Measurements from ENCODE around the gene AGAP1.
A peak's percentile ranks its signal among the peaks of the same experiment; 100 is the strongest.

AGAP1 gene

GRCh38 chr2:235728800-235729556 lies 235.1 kb downstream of the AGAP1 start:
- Histone ChIP-seq H3K4me3 (no peak overlapping the region), H3K27ac (no peak overlapping the region)
- DNase-seq (ENCODE audit: low spot score): no peak
- no peak for TF ChIP-seq CTCF (IDR thresholded peaks at IDR 0.05)

- DNase-seq (ENCODE audit: low spot score): no peak
- Histone ChIP-seq H3K4me3 (no peak overlapping the region), H3K27ac (no peak overlapping the region)
- no peak for TF ChIP-seq CTCF (IDR thresholded peaks at IDR 0.05)
Measured at GRCh38 chr2:235729557-235729947, 235.7 kb downstream of the AGAP1 start.

GRCh38 chr2:235730115-235730514 lies 236.3 kb downstream of the AGAP1 start:
- no peak overlapping the region for H3K4me3 ChIP-seq
- no peak overlapping the region for H3K27ac ChIP-seq
- TF ChIP-seq CTCF (IDR thresholded peaks at IDR 0.05): no peak
- DNase-seq (ENCODE audit: low spot score): no peak

GRCh38 chr2:235733761-235734160 lies 239.9 kb downstream of the AGAP1 start:
- no peak for TF ChIP-seq CTCF (IDR thresholded peaks at IDR 0.05)
- DNase-seq (ENCODE audit: low spot score): no peak
- H3K27ac ChIP-seq: no peak overlapping the region
- H3K4me3 ChIP-seq: no peak overlapping the region

GRCh38 chr2:235734168-235734567 lies 240.3 kb downstream of the AGAP1 start:
- Histone ChIP-seq H3K27ac (no peak overlapping the region), H3K4me3 (no peak overlapping the region)
- DNase-seq (ENCODE audit: low spot score): no peak
- no peak for TF ChIP-seq CTCF (IDR thresholded peaks at IDR 0.05)

- Histone ChIP-seq H3K27ac (peak overlapping the region in 1 of 2 donors; percentile 22), H3K4me3 (no peak overlapping the region)
- TF ChIP-seq CTCF (IDR thresholded peaks at IDR 0.05): no peak
- no peak for DNase-seq (ENCODE audit: low spot score)
Measured at GRCh38 chr2:235734688-235735231, 240.9 kb downstream of the AGAP1 start.

- Histone ChIP-seq H3K27ac (no peak overlapping the region), H3K4me3 (no peak overlapping the region)
- DNase-seq (ENCODE audit: low spot score): no peak
- no peak for TF ChIP-seq CTCF (IDR thresholded peaks at IDR 0.05)
Measured at GRCh38 chr2:235737396-235737795, 243.6 kb downstream of the AGAP1 start.
